H9 (cell line): Measurements from ENCODE around the gene WBP1L. TPM values are rescaled to one million over a fixed set of nuclear protein-coding genes. Genes with fewer than 3 reads are reported as not detected.

Source experiments
- DNase-seq: peaks from one replicate; pipeline ENCODE4 v3.0.0-alpha.2; 2017
- H2AFZ ChIP-seq: one replicate; pipeline ENCODE4 v1.6.1; 2013; ENCODE audit warnings: mild to moderate bottlenecking, low read length, control low read depth, moderate library complexity
- H2AK5ac ChIP-seq: 2 replicates; pipeline ENCODE4 v1.6.1; 2013; ENCODE audit warnings: low read length, control low read depth, mixed read lengths; ENCODE audit not compliant: insufficient read length
- H2BK120ac ChIP-seq: one replicate; pipeline ENCODE4 v1.6.1; 2013; ENCODE audit warnings: low read depth, mild to moderate bottlenecking, low read length, control low read depth, inconsistent platforms; ENCODE audit not compliant: poor library complexity, severe bottlenecking
- H2BK12ac ChIP-seq: 2 replicates; pipeline ENCODE4 v1.6.1; 2013; ENCODE audit warnings: low read length, control low read depth, mixed read lengths, low read depth; ENCODE audit not compliant: insufficient read length
- H2BK15ac ChIP-seq: 2 replicates; pipeline ENCODE4 v1.6.1; 2013; ENCODE audit warnings: low read depth, low read length, control low read depth
- H2BK20ac ChIP-seq: one replicate; pipeline ENCODE4 v1.6.1; 2013; ENCODE audit warnings: low read depth, mild to moderate bottlenecking, low read length, control low read depth, inconsistent platforms; ENCODE audit not compliant: poor library complexity, severe bottlenecking
- H2BK5ac ChIP-seq: 2 replicates; pipeline ENCODE4 v1.6.1; 2013; ENCODE audit warnings: low read length, control low read depth, mixed read lengths; ENCODE audit not compliant: insufficient read length
- H3K14ac ChIP-seq: 2 replicates; pipeline ENCODE4 v1.6.1; 2013; ENCODE audit warnings: low read length, control low read depth; ENCODE audit not compliant: insufficient read depth
- H3K18ac ChIP-seq: 2 replicates; pipeline ENCODE4 v1.6.1; 2013; ENCODE audit warnings: low read depth, mild to moderate bottlenecking, mixed read lengths, low read length, control low read depth; ENCODE audit not compliant: insufficient read length
- H3K23ac ChIP-seq: 2 replicates; pipeline ENCODE4 v1.6.1; 2013; ENCODE audit warnings: low read length, control low read depth, mixed read lengths, low read depth; ENCODE audit not compliant: insufficient read length
- H3K23me2 ChIP-seq: 2 replicates; pipeline ENCODE4 v1.6.1; 2013; ENCODE audit warnings: low read depth, mild to moderate bottlenecking, mixed read lengths, low read length, control low read depth; ENCODE audit not compliant: insufficient read length, poor library complexity, severe bottlenecking
- H3K27ac ChIP-seq: 2 replicates; pipeline ENCODE4 v1.5.1; 2013; ENCODE audit warnings: low read length, control low read depth, mixed read lengths, low read depth; ENCODE audit not compliant: insufficient read length
- H3K27me3 ChIP-seq: 2 replicates; pipeline ENCODE4 v1.6.1; 2013; ENCODE audit warnings: low read length, control low read depth, inconsistent platforms; ENCODE audit not compliant: insufficient read depth
- H3K4ac ChIP-seq: 2 replicates; pipeline ENCODE4 v1.6.1; 2013; ENCODE audit warnings: low read depth, mild to moderate bottlenecking, control low read depth, inconsistent platforms, low read length, moderate library complexity
- H3K4me1 ChIP-seq: 2 replicates; pipeline ENCODE4 v1.6.1; 2013; ENCODE audit warnings: low read length, control low read depth, inconsistent platforms; ENCODE audit not compliant: insufficient read depth
- H3K4me2 ChIP-seq: 2 replicates; pipeline ENCODE4 v1.6.1; 2013; ENCODE audit warnings: low read length, control low read depth, mixed read lengths; ENCODE audit not compliant: insufficient read length, insufficient read depth
- H3K56ac ChIP-seq: 2 replicates; pipeline ENCODE4 v1.6.1; 2013; ENCODE audit warnings: low read depth, mild to moderate bottlenecking, mixed read lengths, low read length, control low read depth; ENCODE audit not compliant: insufficient read length
- H3K79me1 ChIP-seq: 2 replicates; pipeline ENCODE4 v1.6.1; 2013; ENCODE audit warnings: low read depth, mild to moderate bottlenecking, moderate library complexity, low read length, control low read depth, inconsistent platforms; ENCODE audit not compliant: insufficient read depth, poor library complexity, severe bottlenecking
- H3K79me2 ChIP-seq: 2 replicates; pipeline ENCODE4 v1.6.1; 2013; ENCODE audit warnings: low read length, control low read depth, inconsistent platforms; ENCODE audit not compliant: insufficient read depth
- H3K9ac ChIP-seq: 2 replicates; pipeline ENCODE4 v1.6.1; 2013; ENCODE audit warnings: low read length, control low read depth, mixed read lengths; ENCODE audit not compliant: insufficient read length; ENCODE audit errors: extremely low read depth
- H3K9me3 ChIP-seq: one replicate; pipeline ENCODE4 v1.6.1; 2013; ENCODE audit warnings: low read depth, low read length, inconsistent platforms; ENCODE audit not compliant: control insufficient read depth
- H3T11ph ChIP-seq: one replicate; pipeline ENCODE4 v1.6.1; 2013; ENCODE audit warnings: mild to moderate bottlenecking, low read length, control low read depth, inconsistent platforms
- H4K20me1 ChIP-seq: one replicate; pipeline ENCODE4 v1.6.1; 2013; ENCODE audit not compliant: control insufficient read depth, insufficient read length, insufficient read depth
- H4K5ac ChIP-seq: 2 replicates; pipeline ENCODE4 v1.6.1; 2013; ENCODE audit warnings: low read depth, mild to moderate bottlenecking, mixed read lengths, low read length, control low read depth; ENCODE audit not compliant: insufficient read length
- H4K8ac ChIP-seq: replicated peaks from 2 replicates; pipeline ENCODE4 v1.6.1; 2013; ENCODE audit warnings: low read length, control low read depth, mixed read lengths, low read depth; ENCODE audit not compliant: insufficient read length
- H4K91ac ChIP-seq: 2 replicates; pipeline ENCODE4 v1.6.1; 2013; ENCODE audit warnings: low read depth, mild to moderate bottlenecking, moderate library complexity, mixed read lengths, low read length, control low read depth; ENCODE audit not compliant: insufficient read length
- H3K27ac Mint-ChIP-seq, 3 experiments: 2 replicates in 2 of 3; 3 replicates in 1 of 3; pipeline ENCODE4 v1.8.0; 2020 to 2021; ENCODE audit warnings: mixed read lengths in 3 of 3, mild to moderate bottlenecking in 1 of 3, moderate library complexity in 1 of 3
- H3K27me3 Mint-ChIP-seq: 2 replicates; pipeline ENCODE4 v1.8.0; 2021; ENCODE audit warnings: low read depth, mild to moderate bottlenecking, moderate library complexity, mixed read lengths
- H3K36me3 Mint-ChIP-seq, 3 experiments: 2 replicates in 2 of 3; 3 replicates in 1 of 3; pipeline ENCODE4 v1.8.0; 2020 to 2021; ENCODE audit warnings: low read depth in 3 of 3, mixed read lengths in 3 of 3; ENCODE audit not compliant: insufficient read depth in 1 of 3
- H3K4me1 Mint-ChIP-seq, 2 experiments: 2 replicates each; pipeline ENCODE4 v1.8.0; 2020; ENCODE audit warnings: mixed read lengths in 2 of 2
- H3K4me3 Mint-ChIP-seq, 2 experiments: 2 replicates in 1 of 2; 3 replicates in 1 of 2; pipeline ENCODE4 v1.8.0; 2020 to 2021; ENCODE audit warnings: mild to moderate bottlenecking in 2 of 2, mixed read lengths in 2 of 2, moderate library complexity in 1 of 2
- H3K9me3 Mint-ChIP-seq, 2 experiments: 2 replicates in 1 of 2; 3 replicates in 1 of 2; pipeline ENCODE4 v1.8.0; 2020; ENCODE audit warnings: mild to moderate bottlenecking in 2 of 2, mixed read lengths in 2 of 2, moderate library complexity in 1 of 2
- WGBS: extraction: QIAGEN DNeasy Blood & Tissue Kit; methylation state at CpG from one replicate; pipeline ENCODE4 v1.1.7; 2013; ENCODE audit warnings: missing lambda C conversion rate, low lambda C conversion rate, mixed read lengths; ENCODE audit not compliant: insufficient read length; ENCODE audit errors: extremely low coverage; 5-methylcytosine and 5-hydroxymethylcytosine counted together
- total RNA-seq: library from RNA; stranded (reverse); gene quantifications from 2 replicates; pipeline ENCODE4 v1.2.1, GENCODE V29; 2021
- TF ChIP-seq, protein P1 (sequence below): fragments of 200-600 bp; sonication (generic); conservative IDR thresholded peaks from 3 replicates; pipeline ENCODE4 v1.8.0; 2021; ENCODE audit warnings: antibody characterized with exemption, mild to moderate bottlenecking

WBP1L gene
- total RNA-seq, 1 experiment from 2014 or later = 23.8 TPM

DNA sequence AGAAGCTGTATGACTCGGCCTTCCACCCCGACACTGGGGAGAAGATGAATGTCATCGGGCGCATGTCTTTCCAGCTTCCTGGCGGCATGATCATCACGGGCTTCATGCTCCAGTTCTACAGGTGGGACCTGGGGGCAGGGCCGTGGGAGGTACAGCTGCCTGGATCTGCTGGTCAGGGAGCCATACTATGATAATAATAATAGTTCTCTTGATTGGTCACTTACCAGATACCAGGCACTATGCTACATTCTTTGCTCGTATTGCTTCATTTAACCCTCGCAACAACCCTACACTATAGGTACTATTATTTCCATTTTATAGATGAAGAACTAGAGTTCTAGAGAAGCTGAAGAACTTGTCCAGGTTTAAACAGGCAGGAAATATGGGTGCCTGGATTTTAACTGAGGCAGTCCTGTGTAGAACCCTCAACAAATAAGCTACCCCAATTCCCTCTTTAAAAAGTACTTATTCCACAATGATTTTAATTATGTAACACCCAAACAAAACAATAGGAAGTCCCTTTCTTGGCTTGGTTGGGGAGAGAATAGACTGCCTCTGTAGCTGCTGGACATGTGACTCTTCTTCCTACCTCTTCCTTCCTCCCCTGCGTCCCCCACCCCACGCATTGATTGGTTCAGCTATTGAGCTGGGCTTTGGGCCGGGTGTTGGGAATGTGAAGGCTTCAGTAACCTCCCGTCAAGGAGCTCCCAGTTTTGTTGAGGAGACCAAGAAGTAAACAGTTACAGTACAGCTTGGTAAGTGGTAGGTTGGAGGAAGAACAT, 16.5 kb upstream of the WBP1L start:
- H3K27ac ChIP-seq = no peak overlapping the region
- no peaks in the 10 kb centered on the region for H3K4me1 Mint-ChIP-seq
- H3K4me1 ChIP-seq = no peaks in the 10 kb centered on the region
- H4K8ac ChIP-seq = no peak overlapping the region
- H2AK5ac ChIP-seq = no peak overlapping the region
- H3K23ac ChIP-seq = no peak overlapping the region
- no peak overlapping the region for H3T11ph ChIP-seq
- H3K18ac ChIP-seq = no peak overlapping the region
- peaks cover 26 to 69% (median 66%) of the 10 kb centered on the region in 3 experiments; a peak in 6 of 7 replicates for H3K36me3 Mint-ChIP-seq
- H3K4me3 Mint-ChIP-seq = no peak overlapping the region
- no peak overlapping the region for H3K9ac ChIP-seq
- H3K9me3 Mint-ChIP-seq = peaks cover 0 to 5% of the 10 kb centered on the region in 2 experiments; a peak in 2 of 5 replicates
- no peak overlapping the region for H3K4ac ChIP-seq
- no peaks in the 10 kb centered on the region for H3K9me3 ChIP-seq
- H3K23me2 ChIP-seq = no peaks in the 10 kb centered on the region
- WGBS = no CpG with 5 or more reads among the region's 13 CpGs
- H3K4me2 ChIP-seq = no peak overlapping the region
- TF ChIP-seq, protein P1, sequence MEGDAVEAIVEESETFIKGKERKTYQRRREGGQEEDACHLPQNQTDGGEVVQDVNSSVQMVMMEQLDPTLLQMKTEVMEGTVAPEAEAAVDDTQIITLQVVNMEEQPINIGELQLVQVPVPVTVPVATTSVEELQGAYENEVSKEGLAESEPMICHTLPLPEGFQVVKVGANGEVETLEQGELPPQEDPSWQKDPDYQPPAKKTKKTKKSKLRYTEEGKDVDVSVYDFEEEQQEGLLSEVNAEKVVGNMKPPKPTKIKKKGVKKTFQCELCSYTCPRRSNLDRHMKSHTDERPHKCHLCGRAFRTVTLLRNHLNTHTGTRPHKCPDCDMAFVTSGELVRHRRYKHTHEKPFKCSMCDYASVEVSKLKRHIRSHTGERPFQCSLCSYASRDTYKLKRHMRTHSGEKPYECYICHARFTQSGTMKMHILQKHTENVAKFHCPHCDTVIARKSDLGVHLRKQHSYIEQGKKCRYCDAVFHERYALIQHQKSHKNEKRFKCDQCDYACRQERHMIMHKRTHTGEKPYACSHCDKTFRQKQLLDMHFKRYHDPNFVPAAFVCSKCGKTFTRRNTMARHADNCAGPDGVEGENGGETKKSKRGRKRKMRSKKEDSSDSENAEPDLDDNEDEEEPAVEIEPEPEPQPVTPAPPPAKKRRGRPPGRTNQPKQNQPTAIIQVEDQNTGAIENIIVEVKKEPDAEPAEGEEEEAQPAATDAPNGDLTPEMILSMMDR = no peak
- no peaks in the 10 kb centered on the region for H4K20me1 ChIP-seq
- 0 out of 2 replicates have a peak, but pooled peaks cover 1% of the 10 kb centered on the region for H3K79me2 ChIP-seq
- no peak overlapping the region for H2BK12ac ChIP-seq
- H3K79me1 ChIP-seq = peaks cover 4% of the 10 kb centered on the region
- H4K91ac ChIP-seq = no peak overlapping the region
- H2AFZ ChIP-seq = no peak overlapping the region
- no peak overlapping the region for H2BK120ac ChIP-seq
- no peaks in the 10 kb centered on the region for H3K27me3 Mint-ChIP-seq
- H2BK15ac ChIP-seq = no peak overlapping the region
- H2BK5ac ChIP-seq = no peak overlapping the region
- no peak overlapping the region for H2BK20ac ChIP-seq
- no peak overlapping the region for H3K14ac ChIP-seq
- no peaks in the 10 kb centered on the region for H3K27me3 ChIP-seq
- H4K5ac ChIP-seq = no peak overlapping the region
- no peak overlapping the region; a peak in 1 of 7 replicates for H3K27ac Mint-ChIP-seq
- no peak overlapping the region for H3K56ac ChIP-seq
- no peak for DNase-seq
